NK-92 (cell line): ENCODE measurements around the gene CLEC18C.
"Not testable (repeated sequence)": the region's sequence is repeated elsewhere in the genome, so short reads cannot be mapped to it uniquely, and the experiment has no call there.

Experiments
- DNase-seq: peaks from one replicate; lab custom pipeline; 2025; ENCODE audit not compliant: unreplicated experiment; lab: John Stamatoyannopoulos, UW

CLEC18C gene

GRCh38 chr16:70159355-70160348, 13.9 kb upstream of the CLEC18C start:
- DNase-seq: no peak

GRCh38 chr16:70160388-70160787, 13.2 kb upstream of the CLEC18C start:
- DNase-seq: no peak

- no peak for DNase-seq
Observed at GRCh38 chr16:70160821-70161220, 12.8 kb upstream of the CLEC18C start.

- no peak for DNase-seq
Observed at GRCh38 chr16:70161350-70161749, 12.2 kb upstream of the CLEC18C start.

DNA sequence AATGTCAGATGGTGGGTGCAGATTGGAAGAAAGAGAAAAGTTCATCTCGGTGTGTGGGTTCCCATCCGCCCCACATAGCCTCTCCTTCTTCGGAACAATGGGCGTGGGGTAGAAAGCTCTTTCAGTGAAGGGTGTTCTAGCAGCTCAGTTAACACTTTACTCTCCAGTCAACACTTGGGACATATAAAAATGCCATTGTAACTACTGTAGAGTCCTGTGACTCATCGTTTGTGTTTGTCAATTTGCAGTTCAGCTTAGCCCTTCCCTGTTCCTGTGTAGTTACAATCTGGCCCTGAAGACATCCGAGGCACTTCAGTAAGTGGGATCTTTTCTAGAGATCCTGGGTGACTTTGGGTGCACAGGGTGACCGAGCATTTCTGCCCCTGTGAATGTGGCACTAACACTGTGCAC, 11.5 kb upstream of the CLEC18C start:
- no peak for DNase-seq

DNA sequence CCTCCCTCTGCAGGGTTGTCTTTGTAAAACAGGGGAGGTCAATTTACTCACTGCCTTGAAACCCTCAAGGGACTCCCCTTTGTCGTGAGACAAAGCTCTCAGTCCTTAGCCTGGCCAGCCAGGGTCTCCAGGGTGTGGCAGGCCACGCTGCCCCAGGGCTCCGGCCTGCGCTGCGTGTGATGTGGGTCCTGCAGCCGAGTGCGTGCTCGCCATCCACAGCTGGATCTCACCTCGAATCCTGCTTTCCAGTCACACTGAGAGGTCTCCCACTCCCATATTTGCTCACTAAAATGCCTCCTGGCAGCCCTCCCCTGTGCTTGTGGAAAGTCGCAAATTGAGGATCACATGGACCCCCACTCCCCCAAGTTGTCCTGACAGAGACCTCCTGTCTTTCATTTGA, 10.0 kb upstream of the CLEC18C start:
- no peak for DNase-seq

GRCh38 chr16:70166688-70167087, 6.9 kb upstream of the CLEC18C start:
- DNase-seq: not testable (repeated sequence)

DNA sequence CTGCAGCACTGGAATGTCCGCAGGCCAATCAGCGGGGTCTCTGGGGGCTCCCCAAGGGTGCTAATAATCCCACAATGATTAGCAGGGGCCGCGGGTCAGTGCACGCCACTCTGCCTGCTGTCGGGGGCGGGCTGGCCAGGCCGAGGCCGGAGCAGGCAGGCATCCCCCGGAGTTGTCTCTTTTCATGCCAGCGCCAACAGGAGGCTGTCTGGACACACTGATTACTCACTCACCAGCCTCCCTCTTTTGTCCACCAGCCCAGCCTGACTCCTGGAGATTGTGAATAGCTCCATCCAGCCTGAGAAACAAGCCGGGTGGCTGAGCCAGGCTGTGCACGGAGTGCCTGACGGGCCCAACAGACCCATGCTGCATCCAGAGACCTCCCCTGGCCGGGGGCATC, 329 bp downstream of the CLEC18C start:
- DNase-seq: not testable (repeated sequence)

- not testable (repeated sequence) for DNase-seq
Observed at GRCh38 chr16:70174387-70174932, 873 bp downstream of the CLEC18C start.

- not testable (repeated sequence) for DNase-seq
Observed at GRCh38 chr16:70187858-70188607, 14.4 kb downstream of the CLEC18C start.

DNA sequence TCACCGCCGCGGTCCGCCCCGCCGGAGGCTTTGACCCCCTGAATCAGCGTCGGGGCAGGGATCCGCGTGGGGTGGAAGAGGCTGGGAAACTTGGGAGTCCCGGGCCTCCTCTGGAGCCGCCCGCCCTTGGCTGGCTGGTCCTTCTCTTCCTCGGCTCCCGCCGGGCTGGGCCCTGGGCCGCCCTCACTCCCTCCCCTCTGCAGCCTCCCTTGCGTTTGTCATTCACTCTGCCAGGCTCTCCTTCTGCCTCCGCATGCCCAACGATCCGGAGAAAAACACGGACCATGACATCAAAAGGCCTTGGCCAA, 15.0 kb downstream of the CLEC18C start:
- DNase-seq: not testable (repeated sequence)

DNA sequence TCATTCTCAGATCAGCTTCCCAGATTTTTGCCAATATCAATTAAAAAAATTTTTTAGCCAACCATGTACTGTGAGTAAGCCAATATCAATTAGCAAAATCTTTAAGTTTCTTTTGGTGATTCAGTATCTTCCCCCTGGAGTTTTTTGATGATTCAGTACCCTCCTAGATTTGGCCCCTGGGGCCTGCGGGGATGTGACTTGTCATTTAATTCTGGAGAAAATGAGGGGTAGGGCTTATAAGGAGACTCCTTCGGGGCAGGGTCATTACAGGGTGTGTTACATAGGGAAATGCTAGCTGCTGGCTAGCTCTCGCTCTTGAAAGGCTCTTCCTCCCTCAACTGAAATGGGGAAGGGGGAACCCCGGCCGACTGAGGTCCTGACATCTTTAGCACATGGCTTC, 17.0 kb downstream of the CLEC18C start:
- not testable (repeated sequence) for DNase-seq

- DNase-seq: not testable (repeated sequence)
Observed at GRCh38 chr16:70196683-70197300, 23.2 kb downstream of the CLEC18C start.

DNA sequence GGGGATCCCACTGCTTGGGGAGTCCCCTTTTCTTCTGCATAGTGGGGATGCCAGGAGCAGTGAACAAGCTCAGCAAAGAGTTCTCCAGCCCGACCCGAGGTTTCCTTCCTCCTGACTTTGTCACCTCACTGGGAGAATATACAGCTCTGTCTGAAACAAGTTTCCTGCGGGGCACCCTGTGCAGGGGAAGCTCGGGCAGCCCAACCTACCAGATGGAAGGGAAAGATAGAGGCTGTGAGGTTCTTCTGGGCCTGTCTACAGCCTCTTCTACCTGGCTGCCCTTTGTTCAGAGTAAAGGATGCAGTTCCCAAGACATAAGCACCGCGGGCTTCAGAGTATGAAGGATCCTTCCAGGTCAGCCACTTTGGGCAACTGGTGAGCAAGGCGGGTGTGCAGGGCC, 24.0 kb downstream of the CLEC18C start:
- DNase-seq: not testable (repeated sequence)

DNA sequence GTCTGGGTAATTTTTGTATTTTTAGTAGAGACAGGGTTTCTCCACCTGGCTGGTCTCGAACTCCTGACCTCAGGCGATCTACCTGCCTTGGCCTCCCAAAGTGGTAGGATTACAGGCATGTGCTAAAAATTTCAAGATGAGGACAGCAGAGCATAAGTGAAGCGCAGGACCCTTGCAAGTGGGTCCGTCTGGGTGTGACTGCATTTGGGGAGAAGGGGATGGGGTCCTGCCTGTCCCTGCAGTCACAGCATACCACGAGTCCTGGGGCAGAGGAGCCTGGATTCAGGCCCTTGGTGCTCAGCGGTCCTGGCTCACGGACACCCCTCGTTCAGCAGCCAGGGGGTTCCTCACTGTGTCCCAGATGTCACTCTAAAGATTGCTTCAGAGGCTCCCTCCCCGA, 24.6 kb downstream of the CLEC18C start:
- not testable (repeated sequence) for DNase-seq

- DNase-seq: not testable (repeated sequence)
Observed at GRCh38 chr16:70198666-70199065, 25.1 kb downstream of the CLEC18C start.

DNA sequence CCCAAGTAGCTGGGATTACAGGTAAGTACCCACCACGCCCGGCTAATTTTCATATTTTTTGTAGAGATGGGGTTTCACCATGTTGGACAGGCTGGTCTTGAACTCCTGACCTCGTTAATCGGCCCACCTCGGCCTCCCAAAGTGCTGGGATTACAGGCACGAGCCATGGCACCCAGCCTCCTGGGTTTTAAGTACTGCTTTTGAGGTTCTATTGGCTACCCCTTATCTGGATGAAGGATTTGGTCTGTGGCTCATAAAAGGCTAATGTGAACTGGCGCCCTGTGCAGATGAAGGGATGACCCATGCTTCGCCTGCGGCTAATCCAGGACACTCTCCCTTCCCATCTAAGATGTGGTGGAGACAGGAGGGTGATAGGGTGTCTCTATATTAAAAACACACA, 25.6 kb downstream of the CLEC18C start:
- DNase-seq: not testable (repeated sequence)

GRCh38 chr16:70200063-70200462, 26.5 kb downstream of the CLEC18C start:
- DNase-seq: not testable (repeated sequence)

- DNase-seq: not testable (repeated sequence)
Observed at GRCh38 chr16:70203508-70203907, 29.9 kb downstream of the CLEC18C start.

GRCh38 chr16:70204010-70204409, 30.4 kb downstream of the CLEC18C start:
- DNase-seq: not testable (repeated sequence)
